ENCODE data around the gene UXT.
"Not testable (repeated sequence)": the region's sequence is repeated elsewhere in the genome, so short reads cannot be mapped to it uniquely, and the experiment has no call there.

UXT gene

DNA sequence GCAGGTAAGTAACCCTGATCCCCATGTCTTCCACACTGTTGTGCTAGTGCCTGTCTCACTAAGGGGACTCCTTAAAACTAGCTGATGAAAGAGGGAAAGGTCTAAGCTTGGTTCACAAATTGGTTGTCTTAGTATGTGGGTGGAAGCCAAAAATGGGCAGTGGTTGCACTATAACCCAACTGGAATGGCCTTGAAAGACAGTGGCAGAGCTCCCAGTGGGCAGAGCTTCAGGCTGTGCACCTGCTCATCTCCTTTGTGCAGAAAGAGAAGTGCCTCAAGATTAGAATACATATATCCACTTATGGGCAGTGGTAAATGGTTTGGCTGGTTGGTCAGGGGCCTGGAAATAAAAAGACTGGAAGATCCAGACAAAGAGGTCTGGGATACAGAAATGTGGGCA is 46.6 kb downstream of the UXT start:
- peak; percentile 16 for DNase-seq

DNA sequence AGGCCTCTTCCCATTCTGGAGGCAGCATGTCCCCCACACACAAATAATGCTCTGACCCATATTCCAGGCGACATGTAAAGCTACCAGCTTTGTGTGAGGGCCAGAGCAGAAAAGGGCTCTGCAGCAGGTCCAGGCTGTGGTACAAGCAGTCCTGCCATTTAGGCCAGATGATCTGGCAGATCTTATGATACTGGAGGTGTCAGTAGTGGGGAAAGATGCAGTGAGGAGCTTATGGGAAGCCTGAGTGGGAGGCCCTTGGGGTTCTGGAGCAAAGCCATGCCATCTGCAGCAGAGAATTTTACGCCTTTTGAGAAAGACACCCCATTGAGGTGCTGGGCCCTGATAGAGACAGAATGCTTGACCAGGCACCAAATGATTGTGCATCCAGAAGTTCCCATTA is 47.1 kb downstream of the UXT start:
- no peak for DNase-seq

DNA sequence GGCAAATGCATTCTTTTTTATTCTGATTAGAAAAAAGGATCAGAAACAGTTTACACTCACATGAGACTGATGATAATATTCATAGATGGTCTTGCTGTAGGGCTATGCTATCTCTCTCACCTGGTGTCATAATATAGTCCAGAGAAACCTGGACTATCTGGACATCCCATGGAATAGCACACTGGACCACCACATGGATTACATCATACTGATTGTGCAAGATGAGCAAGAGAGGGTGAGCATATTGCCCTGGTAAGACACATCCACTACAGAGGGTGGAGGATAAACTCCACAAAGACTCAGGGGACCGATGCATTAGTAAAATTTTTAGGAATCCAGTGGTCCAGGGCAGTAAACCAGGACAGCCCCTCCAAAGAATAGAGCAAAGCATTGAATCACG is 47.5 kb downstream of the UXT start:
- no peak for DNase-seq

DNA sequence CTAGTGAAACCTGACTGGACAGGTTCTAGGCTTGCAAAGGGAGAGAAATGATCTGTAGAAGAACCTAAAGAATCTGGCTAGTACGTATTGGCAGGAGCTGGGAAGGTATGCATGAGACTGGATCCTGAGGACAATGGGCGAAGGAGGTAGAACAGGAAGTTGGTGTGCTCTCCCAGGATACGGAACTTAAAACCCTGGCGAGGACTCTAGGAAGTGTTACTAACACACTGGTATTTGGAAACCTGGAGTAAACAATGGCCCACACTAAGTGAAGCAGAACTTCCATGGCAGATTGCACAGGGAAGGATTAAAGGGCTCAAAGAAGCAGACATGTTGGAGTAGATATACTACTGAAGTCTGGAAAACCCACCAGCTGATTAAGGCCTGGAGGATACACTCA is 48.5 kb downstream of the UXT start:
- no peak for DNase-seq

DNA sequence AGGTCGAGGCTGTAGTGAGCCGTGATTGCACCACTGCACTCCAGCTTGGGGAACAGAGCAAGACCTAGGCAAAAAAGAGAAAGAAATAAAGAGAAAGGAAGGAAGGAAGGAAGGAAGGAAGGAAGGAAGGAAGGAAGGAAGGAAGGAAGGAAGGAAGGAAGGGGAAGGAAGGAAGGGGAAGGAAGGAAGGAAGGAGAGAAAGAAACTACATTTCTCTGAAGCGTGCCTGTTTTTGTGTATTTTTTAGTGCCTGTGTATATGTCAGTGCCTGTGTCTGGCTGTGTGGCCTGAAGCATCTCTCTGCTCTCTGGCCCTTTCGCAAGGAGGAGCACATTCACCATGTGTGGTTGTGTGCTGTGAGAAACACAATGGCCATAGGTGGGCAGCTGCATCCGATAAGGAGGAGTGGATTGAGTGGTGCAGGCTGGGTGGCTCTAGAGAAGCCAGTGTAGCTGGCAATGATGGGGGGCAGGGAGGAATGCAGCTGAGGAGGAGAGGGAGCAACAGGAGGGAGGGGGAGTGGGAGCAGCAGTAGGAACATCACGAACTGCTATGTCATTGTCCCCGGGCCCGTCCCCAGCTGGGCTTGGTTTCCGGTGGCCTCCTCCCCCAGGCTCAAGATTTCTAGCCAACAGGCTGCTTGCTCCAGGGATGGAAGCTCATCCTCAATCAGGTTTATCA is 50.7 kb downstream of the UXT start:
- DNase-seq, result no peak

DNA sequence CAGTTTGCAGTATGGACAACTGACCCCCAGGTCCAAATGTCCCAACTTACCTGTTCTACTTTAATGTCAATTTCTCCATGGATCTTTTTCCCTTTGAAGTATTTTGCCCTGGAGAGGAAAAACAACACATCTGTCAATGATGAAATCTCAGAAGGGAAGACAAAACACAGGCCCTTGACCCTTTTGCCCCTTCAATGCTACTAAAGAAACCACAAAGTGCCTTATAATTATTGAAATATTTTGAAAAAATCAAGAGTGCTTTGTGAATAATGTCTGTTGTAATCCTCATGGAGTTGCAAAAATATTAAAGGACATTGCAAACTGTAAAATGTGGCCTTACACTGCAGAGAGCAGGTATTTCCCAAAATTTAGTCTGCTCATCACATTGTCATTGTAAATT is 51.9 kb downstream of the UXT start:
- no peak for DNase-seq

DNA sequence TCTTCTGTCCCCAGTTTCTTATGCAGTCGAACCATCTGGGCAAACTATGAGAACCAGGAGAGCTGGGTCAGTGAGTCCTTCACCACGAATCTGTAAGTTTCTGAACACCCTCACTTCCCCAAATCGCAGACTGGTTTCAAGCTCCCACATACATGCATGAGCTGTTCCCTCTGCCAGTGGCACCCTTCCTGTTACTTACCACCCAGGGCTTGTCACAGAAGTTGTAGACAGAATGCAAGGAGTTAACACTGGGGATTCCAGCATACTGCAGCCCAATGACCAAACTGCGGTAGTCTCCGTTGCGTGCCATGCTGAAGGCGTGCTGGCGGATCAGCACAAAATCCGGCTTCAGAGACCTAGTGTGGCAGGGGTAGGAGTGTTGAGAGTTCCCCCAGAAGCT is 54.0 kb downstream of the UXT start:
- no peak for DNase-seq

DNA sequence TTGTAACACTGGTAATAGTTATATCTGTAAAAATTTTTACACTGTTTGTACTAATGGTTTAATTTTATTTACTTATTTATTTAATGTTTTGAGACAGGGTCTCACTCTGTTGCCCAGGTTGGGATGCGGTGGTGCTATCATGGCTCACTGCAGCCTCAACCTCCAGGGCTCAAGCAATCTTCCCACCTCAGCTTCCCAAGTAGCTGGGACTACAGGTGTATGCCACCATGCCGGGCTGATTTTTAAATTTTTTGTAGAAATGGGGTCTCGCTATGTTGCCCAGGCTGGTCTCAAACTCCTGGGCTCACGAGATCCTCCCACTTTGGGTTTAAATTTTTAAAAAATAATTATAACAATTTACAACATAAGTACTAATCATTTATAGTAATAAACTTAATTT is 55.9 kb downstream of the UXT start:
- not testable (repeated sequence) for DNase-seq
